BJ (cell line): ENCODE measurements around the gene NFATC1. TPM values are rescaled to one million over a fixed set of nuclear protein-coding genes. Genes with fewer than 3 reads are reported as not detected.

Source experiments
- CTCF ChIA-PET: fragments of 350-600 bp; formaldehyde crosslinking; extraction: SDS; loops from one replicate; lab custom pipeline; 2021; ENCODE audit warnings: antibody characterized with exemption, inconsistent platforms; lab: Yijun Ruan, JAX
- POLR2A ChIA-PET: fragments of 300-600 bp; sonication (Branson Sonifier 250); formaldehyde crosslinking; extraction: SDS; loops from one replicate; lab custom pipeline; 2021; ENCODE audit warnings: antibody characterized with exemption; lab: Charles Lee
- DNase-seq: peaks from one replicate; pipeline ENCODE4 v3.0.0-alpha.2; 2011; ENCODE audit warnings: low read depth
- H3K27me3 ChIP-seq: 2 replicates; pipeline ENCODE4 v1.6.0; 2011; ENCODE audit warnings: low read length; ENCODE audit not compliant: control insufficient read depth, insufficient read depth
- H3K36me3 ChIP-seq: 2 replicates; pipeline ENCODE4 v1.5.1; 2011; ENCODE audit warnings: low read length; ENCODE audit not compliant: control insufficient read depth, insufficient read depth
- H3K4me3 ChIP-seq: 2 replicates; pipeline ENCODE4 v1.5.1; 2011; ENCODE audit warnings: low read depth, mild to moderate bottlenecking, control low read depth, low read length
- polyA plus RNA-seq: library from polyadenylated mRNA; depleted of rRNA; stranded (reverse); fragments of >200 nt; gene quantifications from 2 replicates; pipeline ENCODE4 v1.2.3, GENCODE V29; 2011
- TF ChIP-seq, protein P1 (sequence below): IDR thresholded peaks from 2 replicates; pipeline ENCODE4 v1.5.1; 2011; ENCODE audit warnings: low read depth, mild to moderate bottlenecking, control low read depth, inconsistent platforms, low read length, moderate library complexity; ENCODE audit not compliant: insufficient read depth

Gene NFATC1
- polyA plus RNA-seq, 1 experiment, result 1.2 TPM

DNA sequence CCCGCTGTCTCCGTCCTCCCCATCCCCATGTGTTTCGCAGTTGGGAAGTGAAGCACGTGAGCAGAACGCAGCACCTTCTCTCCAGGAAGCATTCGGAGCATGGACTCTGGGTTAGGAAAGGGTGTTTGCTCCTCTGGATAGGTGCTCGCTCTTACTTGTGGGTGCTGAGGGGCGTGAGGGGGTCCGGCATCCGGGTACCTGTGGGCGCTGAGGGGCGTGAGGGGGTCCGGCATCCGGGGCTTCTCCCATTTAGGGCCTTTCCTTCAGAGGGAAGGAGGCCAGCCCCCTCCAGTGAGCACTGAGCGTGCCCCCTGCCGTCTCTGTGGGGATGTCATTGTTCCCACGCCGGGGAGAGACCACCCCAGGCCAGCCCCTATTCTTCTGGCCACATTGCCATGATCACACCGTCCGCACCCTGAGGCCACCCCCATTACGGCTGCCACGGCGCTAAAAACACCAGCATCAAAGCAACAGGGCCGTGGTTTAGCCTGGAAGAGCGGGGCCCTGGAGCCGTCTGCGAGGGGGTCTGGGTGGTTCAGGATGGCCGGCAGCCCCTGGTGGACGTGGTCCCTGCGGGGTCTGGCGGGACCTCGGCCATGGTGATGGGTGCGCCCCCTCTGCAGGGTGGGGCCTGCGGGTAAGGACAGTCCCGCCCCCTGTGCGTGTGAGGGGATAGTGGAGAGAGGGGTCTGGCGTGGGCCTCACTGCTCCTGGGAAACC is 41.0 kb downstream of the NFATC1 start:
- no peak for DNase-seq
- TF ChIP-seq, protein P1, sequence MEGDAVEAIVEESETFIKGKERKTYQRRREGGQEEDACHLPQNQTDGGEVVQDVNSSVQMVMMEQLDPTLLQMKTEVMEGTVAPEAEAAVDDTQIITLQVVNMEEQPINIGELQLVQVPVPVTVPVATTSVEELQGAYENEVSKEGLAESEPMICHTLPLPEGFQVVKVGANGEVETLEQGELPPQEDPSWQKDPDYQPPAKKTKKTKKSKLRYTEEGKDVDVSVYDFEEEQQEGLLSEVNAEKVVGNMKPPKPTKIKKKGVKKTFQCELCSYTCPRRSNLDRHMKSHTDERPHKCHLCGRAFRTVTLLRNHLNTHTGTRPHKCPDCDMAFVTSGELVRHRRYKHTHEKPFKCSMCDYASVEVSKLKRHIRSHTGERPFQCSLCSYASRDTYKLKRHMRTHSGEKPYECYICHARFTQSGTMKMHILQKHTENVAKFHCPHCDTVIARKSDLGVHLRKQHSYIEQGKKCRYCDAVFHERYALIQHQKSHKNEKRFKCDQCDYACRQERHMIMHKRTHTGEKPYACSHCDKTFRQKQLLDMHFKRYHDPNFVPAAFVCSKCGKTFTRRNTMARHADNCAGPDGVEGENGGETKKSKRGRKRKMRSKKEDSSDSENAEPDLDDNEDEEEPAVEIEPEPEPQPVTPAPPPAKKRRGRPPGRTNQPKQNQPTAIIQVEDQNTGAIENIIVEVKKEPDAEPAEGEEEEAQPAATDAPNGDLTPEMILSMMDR, result no peak
- POLR2A ChIA-PET, result no interaction called here
- CTCF ChIA-PET, result no interaction called here
- Histone ChIP-seq H3K4me3 (no peak overlapping the region), H3K27me3 (no peaks in the 10 kb centered on the region), H3K36me3 (no peaks in the 10 kb centered on the region)

DNA sequence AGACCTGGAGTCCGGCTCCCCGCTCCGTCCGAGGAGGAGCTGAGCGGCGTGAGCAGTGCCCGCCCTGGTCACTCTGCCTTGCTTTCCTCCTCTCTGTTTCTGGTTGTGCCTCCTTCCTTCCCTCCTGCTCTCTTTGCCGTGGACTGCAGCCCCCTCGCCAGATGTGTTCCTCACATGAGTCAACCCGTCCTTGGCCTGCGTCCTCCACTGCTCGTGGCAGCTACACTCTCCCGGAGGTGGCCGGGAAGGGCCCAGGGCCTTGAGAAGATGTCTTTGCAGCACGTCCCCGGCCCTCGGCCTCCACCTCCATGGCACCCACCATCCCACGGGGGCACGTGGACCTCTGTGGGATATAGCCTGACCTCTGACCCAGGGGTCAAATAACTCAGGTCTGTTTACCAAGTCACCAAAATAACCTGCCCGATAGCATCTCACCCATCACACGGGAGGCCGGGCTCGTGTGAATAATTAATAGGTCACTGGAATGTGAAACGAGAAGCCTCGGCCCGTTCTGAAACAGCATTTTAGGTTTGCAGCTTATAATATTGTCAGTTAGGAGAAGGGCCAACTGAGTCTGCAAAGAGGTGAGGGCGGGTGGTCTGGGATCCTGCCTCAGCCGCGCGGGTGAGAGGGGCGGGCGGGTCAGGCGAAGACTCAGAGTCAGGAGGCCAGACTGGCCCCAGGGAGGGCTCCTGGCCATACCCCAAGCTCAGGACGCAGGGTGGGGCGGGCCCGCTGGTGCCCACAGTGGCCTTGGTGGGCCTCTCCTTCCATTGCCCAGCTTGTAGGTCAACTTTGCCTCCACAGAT is 42.6 kb downstream of the NFATC1 start:
- ChIA-PET POLR2A (no interaction called here), CTCF (interaction anchor here (0.9 to 1.4 kb wide), 3 partner anchors 12 to 15 kb away, joined by 3 to 5 read pairs (median 3); no protein-coding TSS in a partner anchor)
- no peaks in the 10 kb centered on the region for H3K36me3 ChIP-seq
- no peaks in the 10 kb centered on the region for H3K27me3 ChIP-seq
- DNase-seq, result no peak
- TF ChIP-seq, protein P1, result no peak
- H3K4me3 ChIP-seq, result no peak overlapping the region

DNA sequence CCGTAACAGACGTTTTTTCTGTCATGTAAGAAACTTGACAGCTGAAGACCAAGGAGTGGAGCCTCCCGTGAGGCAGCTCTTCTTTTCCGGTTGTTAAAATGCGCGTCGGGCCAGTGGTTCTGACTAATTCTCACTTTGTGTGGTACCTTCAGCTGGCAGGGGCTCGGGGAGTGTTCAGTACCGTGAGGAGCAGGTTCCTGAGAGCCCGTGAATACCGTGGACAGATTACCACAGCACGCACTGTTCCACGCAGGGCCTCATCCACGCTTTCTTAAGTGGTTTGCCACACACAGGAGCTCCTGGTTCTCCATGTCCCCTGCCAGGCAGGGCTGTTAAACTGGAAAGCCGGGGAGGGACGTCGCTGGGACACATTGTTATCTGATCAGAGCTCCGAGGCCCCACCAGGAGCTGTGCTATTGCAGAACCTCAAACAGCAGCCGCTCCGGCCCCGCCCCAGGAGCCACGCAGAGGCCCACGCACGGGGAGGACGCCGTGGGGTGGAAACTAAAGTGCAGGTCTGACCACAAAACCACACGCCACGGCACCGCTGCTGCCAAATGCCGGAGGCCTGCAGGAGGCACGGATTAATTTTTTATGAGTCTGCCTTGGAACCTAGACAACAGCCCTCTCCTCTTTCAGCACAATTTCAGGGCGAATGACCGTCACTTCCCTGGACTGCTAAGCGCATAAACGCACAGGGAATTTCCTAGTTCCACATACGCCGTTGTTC is 43.3 kb downstream of the NFATC1 start:
- TF ChIP-seq, protein P1, result no peak
- CTCF ChIA-PET, result interaction anchor here (0.6 to 1.4 kb wide), 5 partner anchors 12 to 57 kb away, joined by 3 to 5 read pairs (median 3); no protein-coding TSS in a partner anchor
- DNase-seq, result peak; percentile 73
- POLR2A ChIA-PET, result no interaction called here
- Histone ChIP-seq H3K4me3 (no peak overlapping the region), H3K27me3 (no peaks in the 10 kb centered on the region), H3K36me3 (no peaks in the 10 kb centered on the region)

DNA sequence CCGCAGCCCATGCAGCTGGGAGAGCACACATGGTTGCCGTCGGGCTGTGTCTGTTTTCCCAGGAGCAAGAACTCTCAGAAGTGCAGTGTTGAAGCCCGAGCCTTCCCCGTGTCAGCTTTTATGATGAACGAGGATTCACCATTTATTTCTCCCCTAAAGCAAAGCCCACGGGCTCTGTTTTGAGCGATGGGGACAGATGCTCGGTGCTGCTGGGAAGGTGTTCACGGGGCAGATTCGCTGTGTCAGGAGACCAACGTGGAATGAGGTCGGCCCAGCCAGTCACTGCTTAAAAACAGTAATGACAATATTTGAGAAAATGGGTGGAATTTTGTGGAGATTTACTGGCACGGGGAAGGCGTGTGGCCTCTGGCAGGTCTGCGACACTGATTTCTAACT is 43.9 kb downstream of the NFATC1 start:
- DNase-seq, result no peak
- ChIA-PET CTCF (interaction anchor here (0.6 to 1.4 kb wide), 5 partner anchors 11 to 58 kb away, joined by 3 to 5 read pairs (median 3); no protein-coding TSS in a partner anchor), POLR2A (no interaction called here)
- Histone ChIP-seq H3K27me3 (no peaks in the 10 kb centered on the region), H3K36me3 (no peaks in the 10 kb centered on the region), H3K4me3 (no peak overlapping the region)
- TF ChIP-seq, protein P1, result no peak
